NCI-H1930 (cell line): ENCODE data around the gene ADAMTS8.
"Not testable (repeated sequence)": the region's sequence is repeated elsewhere in the genome, so short reads cannot be mapped to it uniquely, and the experiment has no call there.

Experiments used
- DNase-seq, 2 experiments: peaks; one replicate each; lab custom pipeline; 2025; lab: John Stamatoyannopoulos, UW

The ADAMTS8 gene

GRCh38 chr11:130439160-130439519 lies 10.7 kb upstream of the ADAMTS8 start:
- DNase-seq = no peak

DNA sequence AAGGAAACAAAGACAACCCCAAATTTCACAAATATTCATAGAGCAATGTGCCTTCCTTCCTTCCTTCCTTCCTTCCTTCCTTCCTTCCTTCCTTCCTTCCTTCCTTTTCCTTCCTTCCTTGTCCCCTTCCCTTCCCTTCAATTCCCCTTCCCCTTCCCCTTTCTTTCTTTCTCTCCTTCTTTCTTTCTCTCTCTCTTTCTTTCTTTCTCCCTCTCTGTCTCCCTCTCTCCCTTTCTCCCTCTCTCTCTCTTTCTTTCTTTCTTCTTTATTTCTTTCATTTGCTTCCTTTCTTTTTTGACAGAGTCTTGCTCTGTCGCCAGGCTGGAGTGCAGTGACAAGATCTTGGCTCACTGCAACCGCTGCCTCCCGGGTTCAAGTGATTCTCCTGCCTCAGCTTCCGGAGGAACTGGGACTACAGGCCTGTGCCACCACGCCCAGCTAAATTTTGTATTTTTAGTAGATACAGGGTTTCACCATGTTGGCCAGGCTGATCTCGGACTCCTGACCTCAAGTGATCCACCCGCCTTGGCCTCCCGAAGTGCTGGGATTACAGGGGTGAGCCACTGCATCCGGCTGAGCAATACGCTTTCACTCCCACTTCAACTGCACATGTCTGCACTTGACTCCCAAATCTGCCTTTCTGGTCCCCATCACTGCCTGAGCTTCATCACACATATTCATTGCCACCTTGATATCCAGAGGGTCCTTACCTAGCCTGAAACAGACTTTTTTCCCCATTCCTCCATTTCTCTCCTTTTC lies 10.2 kb upstream of the ADAMTS8 start:
- DNase-seq = not testable (repeated sequence)

- no peak for DNase-seq
Measured at GRCh38 chr11:130437848-130438247, 9.4 kb upstream of the ADAMTS8 start.

GRCh38 chr11:130436171-130436570 lies 7.8 kb upstream of the ADAMTS8 start:
- DNase-seq = no peak

DNA sequence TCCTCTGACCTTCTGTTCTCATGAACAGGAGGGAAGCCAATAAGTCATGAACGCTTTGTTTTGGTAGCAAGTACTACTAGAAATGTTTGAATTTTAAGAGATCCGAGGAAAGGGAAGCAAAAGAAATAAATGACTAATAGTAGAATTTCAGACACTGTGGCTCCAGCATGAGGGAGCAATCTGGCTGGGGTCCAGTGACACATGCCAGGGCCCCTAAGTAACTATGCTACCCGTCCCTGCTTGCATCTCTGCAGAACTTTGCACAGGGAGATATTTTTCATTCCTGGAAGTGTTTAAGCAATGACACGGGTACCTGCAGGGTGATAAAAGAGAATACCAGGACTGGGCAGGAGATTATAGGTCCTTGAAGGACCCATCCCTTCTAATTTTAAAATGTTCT lies 7.3 kb upstream of the ADAMTS8 start:
- DNase-seq = no peak

DNA sequence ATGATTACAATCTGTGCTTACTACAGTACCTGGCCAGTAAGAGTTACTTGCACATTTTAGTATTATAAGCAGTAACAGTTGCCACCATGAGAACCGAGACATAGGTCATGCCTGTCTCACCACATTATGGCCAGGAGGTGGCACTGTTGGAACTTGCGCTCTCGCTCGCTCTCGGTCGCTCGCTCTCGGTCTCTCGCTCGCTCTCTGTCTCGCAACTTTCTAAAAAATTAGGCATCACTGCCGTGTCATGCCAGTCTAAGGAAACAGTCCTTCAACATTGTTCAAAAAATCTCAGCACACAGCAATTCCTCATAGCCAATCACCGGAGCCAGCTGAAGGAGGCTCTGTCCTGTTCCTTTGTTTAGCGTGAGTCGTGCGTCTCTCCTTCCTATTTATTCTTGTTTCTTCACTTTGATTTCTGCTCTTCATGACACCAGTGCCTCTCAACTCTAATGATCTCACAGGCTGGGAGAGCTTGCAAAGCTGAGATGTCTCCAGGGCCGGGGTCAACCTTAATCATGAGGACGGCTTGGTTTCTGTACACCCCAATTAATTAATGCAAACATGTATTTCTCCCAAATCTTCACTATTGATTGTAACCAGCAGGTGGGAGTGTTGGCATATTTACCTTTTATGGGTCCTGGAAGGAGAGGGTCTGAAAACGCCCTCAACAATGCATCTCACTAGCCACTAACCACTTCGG lies 6.3 kb upstream of the ADAMTS8 start:
- peak; percentile 25 to 57 for DNase-seq

GRCh38 chr11:130433357-130433756 lies 4.9 kb upstream of the ADAMTS8 start:
- DNase-seq = no peak

- no peak for DNase-seq
Measured at GRCh38 chr11:130431801-130432200, 3.4 kb upstream of the ADAMTS8 start.

DNA sequence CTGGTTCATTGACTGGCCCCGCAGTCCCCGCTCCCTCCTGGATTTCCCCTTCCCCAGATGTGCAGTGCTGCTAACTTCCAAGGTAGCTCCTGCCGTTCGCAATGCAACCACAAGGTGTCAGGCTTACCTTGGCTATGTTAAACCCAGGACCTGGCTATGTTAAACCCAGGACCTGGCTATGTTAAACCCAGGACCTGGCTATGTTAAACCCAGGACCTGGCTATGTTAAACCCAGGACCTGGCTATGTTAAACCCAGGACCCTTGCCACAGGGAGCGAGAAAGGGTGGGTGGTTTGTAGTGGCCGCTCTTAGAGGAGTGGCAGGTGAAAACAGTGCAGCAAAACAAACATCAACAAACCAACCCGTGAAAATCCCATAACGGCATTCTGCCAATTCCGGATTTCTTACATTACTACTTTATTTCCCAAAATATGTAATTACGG lies 2.9 kb upstream of the ADAMTS8 start:
- peak in 1 of 2 experiments; percentile 54 for DNase-seq

DNA sequence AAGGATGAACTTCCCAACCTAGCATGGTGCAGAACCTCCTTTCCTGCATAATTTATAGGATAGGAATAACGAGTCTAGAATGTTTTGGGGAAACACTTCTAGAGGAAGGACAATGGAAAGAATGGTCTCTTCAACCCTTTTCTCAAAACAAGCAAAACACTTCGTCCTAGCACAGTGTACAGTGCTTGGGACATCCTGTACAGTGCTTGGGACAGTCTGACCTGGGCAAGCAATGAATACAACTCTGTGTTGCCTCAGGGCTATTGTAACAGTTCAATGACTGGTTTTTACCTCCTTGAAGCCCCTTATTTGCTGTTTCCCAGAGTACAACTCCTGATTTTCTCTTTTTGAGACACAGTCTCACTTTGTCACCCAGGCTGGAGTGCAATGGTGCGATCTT lies 1.6 kb upstream of the ADAMTS8 start:
- DNase-seq = no peak

DNA sequence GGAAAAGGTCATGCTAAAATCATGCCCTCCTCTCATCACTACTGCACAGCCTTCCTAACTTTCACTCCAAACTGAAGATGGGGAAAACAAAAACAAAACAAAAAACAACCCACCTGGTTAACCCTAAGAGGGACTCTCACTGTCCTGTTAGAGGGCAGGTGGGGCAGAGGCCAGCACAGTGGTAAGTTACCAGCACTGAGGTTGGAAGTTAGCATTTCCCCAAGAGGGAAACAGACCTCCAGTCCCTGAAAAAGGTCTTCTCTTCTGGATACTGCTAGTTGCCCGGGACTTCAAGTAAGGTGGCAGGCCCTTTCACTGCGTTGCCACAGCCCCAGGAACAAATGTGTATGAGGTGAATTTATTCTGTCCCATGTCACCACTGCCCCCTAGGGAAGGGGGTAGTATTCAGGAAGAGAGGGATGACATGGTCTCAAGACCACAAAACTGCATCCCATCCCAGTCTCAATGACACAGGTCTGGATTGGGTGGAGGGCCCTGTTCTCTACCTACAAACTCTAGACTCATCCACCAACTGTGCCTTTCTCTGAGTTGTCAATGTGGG lies 792 bp upstream of the ADAMTS8 start:
- no peak for DNase-seq

DNA sequence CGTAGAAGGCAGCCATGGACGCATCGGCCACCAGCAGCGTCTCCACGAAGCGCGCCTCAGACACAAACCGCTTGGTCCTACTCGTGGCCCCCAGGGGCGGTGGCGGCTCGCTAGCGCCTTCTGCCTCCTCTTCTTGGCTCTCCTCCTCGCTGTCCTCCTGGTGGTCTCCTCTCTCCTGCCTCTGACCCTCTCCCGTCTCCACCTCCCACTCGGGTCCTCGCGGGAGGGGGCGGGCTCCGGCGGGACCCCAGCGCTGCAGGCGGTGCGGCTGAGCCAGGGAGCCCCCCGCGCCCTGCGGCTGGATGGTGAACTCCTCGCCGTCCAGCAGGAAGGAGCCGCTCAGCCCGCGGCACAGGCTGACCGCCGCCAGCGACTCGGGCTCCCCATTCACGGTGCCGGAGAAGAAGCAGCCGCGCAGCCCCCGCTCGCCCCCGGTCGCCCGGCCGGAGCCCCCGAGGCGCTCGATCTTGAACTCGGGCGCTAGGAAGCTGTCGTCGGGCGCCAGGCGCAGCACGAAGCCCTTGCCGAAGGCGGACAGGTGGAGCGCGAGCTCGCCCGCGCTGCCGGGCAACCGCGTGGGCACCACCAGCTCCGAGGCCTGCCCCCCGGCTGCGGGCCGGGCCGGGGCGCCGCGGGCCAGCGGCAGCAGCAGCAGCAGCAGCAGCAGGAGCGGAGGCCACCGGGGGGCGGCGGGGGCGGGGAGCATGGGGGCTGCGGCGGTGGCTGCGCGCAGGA lies 661 bp downstream of the ADAMTS8 start:
- DNase-seq = no peak

- DNase-seq = no peak
Measured at GRCh38 chr11:130426837-130427341, 1.5 kb downstream of the ADAMTS8 start.

- no peak for DNase-seq
Measured at GRCh38 chr11:130426223-130426836, 2.1 kb downstream of the ADAMTS8 start.

DNA sequence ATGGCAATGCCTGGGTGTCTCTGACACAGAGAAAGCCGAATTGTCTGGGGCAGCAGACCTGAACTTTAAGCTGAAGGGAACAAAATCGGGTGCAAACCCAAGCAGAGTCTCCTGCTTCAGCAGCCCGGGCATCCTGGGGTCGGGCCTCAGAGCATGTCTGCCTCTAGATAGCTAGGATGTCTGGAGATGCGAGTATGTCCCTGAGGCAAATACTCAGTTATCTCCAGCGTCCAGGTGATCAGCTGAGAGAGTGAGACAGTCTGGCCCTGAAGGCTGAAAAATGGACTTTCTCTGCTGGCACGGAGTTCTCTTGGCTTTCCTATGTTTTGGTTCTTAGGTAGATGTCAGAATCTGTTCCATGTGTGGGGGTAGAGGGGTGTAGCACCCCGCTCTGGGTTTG lies 3.3 kb downstream of the ADAMTS8 start:
- DNase-seq = no peak

DNA sequence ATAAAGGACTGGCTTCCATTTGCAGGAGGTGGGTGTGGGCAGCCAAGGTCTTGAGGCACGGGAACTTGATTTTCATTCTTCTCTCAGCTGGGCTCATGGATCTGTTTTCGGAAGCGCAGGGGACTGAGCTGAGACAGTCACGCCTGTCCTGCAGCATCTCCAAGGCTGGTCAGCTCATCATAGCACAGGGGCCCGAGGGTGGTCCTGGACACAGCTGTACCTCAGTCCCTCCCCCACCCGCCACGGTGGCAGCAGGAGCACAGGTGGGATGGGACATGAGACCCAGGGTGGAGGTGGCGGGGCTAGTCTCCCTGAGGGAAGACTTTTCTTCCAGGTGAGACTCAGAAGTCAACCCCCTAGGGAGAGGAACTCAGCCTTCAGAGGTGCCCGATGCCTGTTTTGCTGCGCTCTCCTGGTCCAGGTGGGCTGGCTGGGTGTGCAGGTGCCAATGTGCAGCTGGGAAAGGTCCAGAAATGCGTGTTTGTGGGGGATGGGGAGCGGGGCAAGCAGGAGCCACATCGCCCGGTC lies 3.7 kb downstream of the ADAMTS8 start:
- no peak for DNase-seq

GRCh38 chr11:130423541-130424142 lies 4.8 kb downstream of the ADAMTS8 start:
- no peak for DNase-seq

DNA sequence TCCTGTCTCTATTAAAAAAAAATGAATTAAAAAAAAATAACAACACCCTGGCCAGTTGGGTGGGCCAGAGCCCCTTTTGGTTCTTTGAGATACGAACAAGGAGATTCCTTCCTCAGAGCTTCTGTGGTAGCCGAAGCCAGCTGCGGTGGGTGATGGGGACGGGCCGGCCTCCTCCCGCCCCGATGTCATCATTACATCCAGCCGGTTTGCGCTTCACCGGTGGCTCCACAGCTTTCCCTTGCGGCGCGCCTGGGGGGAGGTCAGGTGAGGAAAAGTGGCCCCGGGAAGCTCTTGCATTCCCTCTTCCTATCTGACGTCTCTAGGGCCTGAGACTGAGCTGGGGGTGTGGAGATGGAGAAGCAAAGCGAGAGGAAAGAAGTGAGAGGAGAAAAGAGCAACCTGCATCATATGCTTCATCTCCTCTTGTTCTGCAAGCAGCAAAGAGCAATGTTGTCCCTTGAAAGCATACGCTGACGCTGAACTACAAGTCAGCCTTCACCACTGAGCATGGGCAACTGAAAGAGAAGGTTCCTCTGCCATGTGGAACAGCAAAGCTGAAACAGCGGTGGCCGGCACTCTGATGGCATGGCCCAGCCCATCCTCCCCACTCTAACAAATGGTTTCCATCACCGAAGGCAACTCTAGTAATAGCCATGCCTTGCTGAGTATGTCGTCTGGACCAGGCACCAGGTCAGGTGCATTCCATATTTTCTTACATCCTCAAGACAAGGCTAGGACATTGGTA lies 6.0 kb downstream of the ADAMTS8 start:
- DNase-seq = no peak

GRCh38 chr11:130421697-130422096 lies 6.7 kb downstream of the ADAMTS8 start:
- no peak for DNase-seq

DNA sequence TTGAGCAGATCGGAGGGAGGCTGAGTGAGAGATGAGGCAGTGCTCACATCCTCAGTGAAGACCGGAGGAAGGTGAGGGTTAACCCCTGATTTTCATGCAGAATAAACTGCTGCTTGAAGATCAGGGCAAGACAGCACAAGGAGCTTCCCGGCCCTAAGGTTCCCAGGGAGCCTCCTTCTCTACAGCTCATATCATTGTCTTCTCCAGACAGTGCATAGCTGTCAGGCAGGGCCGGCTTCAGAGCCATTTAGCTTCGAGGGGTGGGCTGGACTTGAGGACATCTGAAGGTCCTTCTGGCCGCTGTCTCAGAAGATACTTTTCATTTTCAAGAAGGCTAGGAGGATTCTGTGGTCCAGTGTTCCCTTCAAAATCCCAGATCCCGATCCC lies 7.2 kb downstream of the ADAMTS8 start:
- DNase-seq = no peak
